Astrocyte of the spinal cord (primary cell): ENCODE data around the gene MAN1C1.

Experiments used
- DNase-seq: peaks from one replicate; pipeline ENCODE4 v3.0.0; 2011; ENCODE audit warnings: low read depth, low spot score
- H3K4me3 ChIP-seq: 2 replicates; pipeline ENCODE4 v1.5.1; 2011; ENCODE audit warnings: low read depth, mild to moderate bottlenecking, low read length, moderate library complexity
- CTCF ChIP-seq: IDR thresholded peaks from 2 replicates; pipeline ENCODE4 v1.5.1; 2012; ENCODE audit warnings: low read depth, mild to moderate bottlenecking, low read length, inconsistent platforms
- in situ Hi-C: cut with HindIII; loops from 2 replicates; pipeline ENCODE4 v1.10.0; 2017; ENCODE audit warnings: low sequenced_read_pairs

The MAN1C1 gene

DNA sequence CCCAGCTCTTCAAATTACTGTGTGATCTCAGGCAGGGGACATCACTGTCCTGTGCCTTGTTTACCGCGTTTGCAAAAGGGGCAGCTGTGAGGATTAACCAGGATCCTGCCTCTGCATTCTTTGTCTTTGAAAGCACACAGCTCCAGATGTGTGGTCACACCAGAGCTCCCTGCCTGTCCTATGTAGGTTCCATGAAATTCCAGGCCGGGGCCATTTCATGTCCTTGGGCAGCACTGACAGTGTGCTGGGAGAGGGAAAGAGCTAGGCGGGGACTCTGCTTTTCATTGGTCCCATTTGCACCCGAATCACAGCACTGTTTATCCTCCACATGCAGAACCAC, 141.2 kb downstream of the MAN1C1 start:
- in situ Hi-C loops = no loop called here
- no peak for TF ChIP-seq CTCF
- no peak overlapping the region for H3K4me3 ChIP-seq
- DNase-seq = no peak

GRCh38 chr1:25758466-25759070, 142.0 kb downstream of the MAN1C1 start:
- H3K4me3 ChIP-seq = no peak overlapping the region
- no peak for TF ChIP-seq CTCF
- DNase-seq = no peak
- in situ Hi-C loops = no loop called here

GRCh38 chr1:25760122-25760719, 143.6 kb downstream of the MAN1C1 start:
- no peak for TF ChIP-seq CTCF
- in situ Hi-C loops = no loop called here
- H3K4me3 ChIP-seq = no peak overlapping the region
- no peak for DNase-seq

GRCh38 chr1:25760871-25761270, 144.3 kb downstream of the MAN1C1 start:
- in situ Hi-C loops = no loop called here
- no peak overlapping the region for H3K4me3 ChIP-seq
- no peak for TF ChIP-seq CTCF
- no peak for DNase-seq

GRCh38 chr1:25763493-25763892, 146.9 kb downstream of the MAN1C1 start:
- H3K4me3 ChIP-seq = no peak overlapping the region
- in situ Hi-C loops = no loop called here
- TF ChIP-seq CTCF = no peak
- DNase-seq = no peak

GRCh38 chr1:25765136-25765922, 148.7 kb downstream of the MAN1C1 start:
- no peak for TF ChIP-seq CTCF
- no peak overlapping the region for H3K4me3 ChIP-seq
- in situ Hi-C loops = no loop called here
- no peak for DNase-seq
